Measurements from ENCODE around the gene RPL4.
"Not testable (repeated sequence)": the region's sequence is repeated elsewhere in the genome, so short reads cannot be mapped to it uniquely, and the experiment has no call there.

Gene RPL4

GRCh38 chr15:66462627-66463026, 42.0 kb downstream of the RPL4 start:
- TF ChIP-seq CTCF (IDR thresholded peaks at IDR 0.05; ENCODE audit: low read depth, low read length), result no peak
- H3K4me3 ChIP-seq (ENCODE audit: low read depth, low read length), result no peak overlapping the region

- no peak overlapping the region for H3K4me3 ChIP-seq (ENCODE audit: low read depth, low read length)
- TF ChIP-seq CTCF (IDR thresholded peaks at IDR 0.05; ENCODE audit: low read depth, low read length), result no peak
Observed at GRCh38 chr15:66461917-66462316, 42.7 kb downstream of the RPL4 start.

GRCh38 chr15:66461294-66461693, 43.4 kb downstream of the RPL4 start:
- not testable (repeated sequence) for H3K4me3 ChIP-seq (ENCODE audit: low read depth, low read length)

- H3K4me3 ChIP-seq (ENCODE audit: low read depth, low read length), result no peak overlapping the region
- TF ChIP-seq CTCF (IDR thresholded peaks at IDR 0.05; ENCODE audit: low read depth, low read length), result no peak
Observed at GRCh38 chr15:66459818-66460615, 44.6 kb downstream of the RPL4 start.

- H3K4me3 ChIP-seq (ENCODE audit: low read depth, low read length), result no peak overlapping the region
- no peak for TF ChIP-seq CTCF (IDR thresholded peaks at IDR 0.05; ENCODE audit: low read depth, low read length)
Observed at GRCh38 chr15:66456211-66456610, 48.4 kb downstream of the RPL4 start.

- H3K4me3 ChIP-seq (ENCODE audit: low read depth, low read length), result no peak overlapping the region
- TF ChIP-seq CTCF (IDR thresholded peaks at IDR 0.05; ENCODE audit: low read depth, low read length), result no peak
Observed at GRCh38 chr15:66454143-66454542, 50.5 kb downstream of the RPL4 start.

- TF ChIP-seq CTCF (IDR thresholded peaks at IDR 0.05; ENCODE audit: low read depth, low read length), result no peak
- no peak overlapping the region for H3K4me3 ChIP-seq (ENCODE audit: low read depth, low read length)
Observed at GRCh38 chr15:66452971-66453580, 51.6 kb downstream of the RPL4 start.
